KG1 (cell line): ENCODE measurements around the gene PARP9.
"Not testable (repeated sequence)": the region's sequence is repeated elsewhere in the genome, so short reads cannot be mapped to it uniquely, and the experiment has no call there.

ENCODE experiments used
- DNase-seq: peaks from one replicate; lab custom pipeline; 2025; lab: John Stamatoyannopoulos, UW

The PARP9 gene

GRCh38 chr3:122520861-122521260, 43.2 kb downstream of the PARP9 start:
- DNase-seq: no peak

GRCh38 chr3:122519693-122520092, 44.4 kb downstream of the PARP9 start:
- no peak for DNase-seq

GRCh38 chr3:122516846-122517360, 47.2 kb downstream of the PARP9 start:
- no peak for DNase-seq

GRCh38 chr3:122515870-122516269, 48.2 kb downstream of the PARP9 start:
- DNase-seq: no peak

GRCh38 chr3:122515020-122515468, 49.1 kb downstream of the PARP9 start:
- no peak for DNase-seq

- peak; percentile 60 for DNase-seq
Observed at GRCh38 chr3:122514123-122515019, 49.7 kb downstream of the PARP9 start, which contains the start of gene KPNA1. Gene KPNA1, minus strand, starts transcription at chr3:122514939. Its CDS starts 18,374 bp downstream, at chr3:122496565.

- no peak for DNase-seq
Observed at GRCh38 chr3:122513386-122514122, 50.5 kb downstream of the PARP9 start.

GRCh38 chr3:122512284-122512683, 51.8 kb downstream of the PARP9 start:
- no peak for DNase-seq

GRCh38 chr3:122510878-122511535, 53.1 kb downstream of the PARP9 start:
- no peak for DNase-seq

- DNase-seq: not testable (repeated sequence)
Observed at GRCh38 chr3:122508944-122509343, 55.2 kb downstream of the PARP9 start.

GRCh38 chr3:122508135-122508914, 55.8 kb downstream of the PARP9 start:
- DNase-seq: no peak

GRCh38 chr3:122506450-122506849, 57.6 kb downstream of the PARP9 start:
- no peak for DNase-seq

GRCh38 chr3:122505676-122506075, 58.4 kb downstream of the PARP9 start:
- no peak for DNase-seq

GRCh38 chr3:122502941-122503340, 61.2 kb downstream of the PARP9 start:
- DNase-seq: no peak

- no peak for DNase-seq
Observed at GRCh38 chr3:122502139-122502538, 62.0 kb downstream of the PARP9 start.

GRCh38 chr3:122500964-122501363, 63.1 kb downstream of the PARP9 start:
- not testable (repeated sequence) for DNase-seq

- DNase-seq: no peak
Observed at GRCh38 chr3:122498152-122498551, 65.9 kb downstream of the PARP9 start.

- no peak for DNase-seq
Observed at GRCh38 chr3:122497425-122497824, 66.7 kb downstream of the PARP9 start.

- DNase-seq: no peak
Observed at GRCh38 chr3:122496508-122496907, 67.6 kb downstream of the PARP9 start.

GRCh38 chr3:122493296-122493695, 70.8 kb downstream of the PARP9 start:
- DNase-seq: no peak

GRCh38 chr3:122488262-122488973, 75.7 kb downstream of the PARP9 start:
- no peak for DNase-seq
